ENCODE results near the gene HCN2. TPM values are rescaled to one million over a fixed set of nuclear protein-coding genes. Genes with fewer than 3 reads are reported as not detected.

Gene HCN2
- polyA plus RNA-seq, 2 donors = 0.65 to 1.4 TPM

DNA sequence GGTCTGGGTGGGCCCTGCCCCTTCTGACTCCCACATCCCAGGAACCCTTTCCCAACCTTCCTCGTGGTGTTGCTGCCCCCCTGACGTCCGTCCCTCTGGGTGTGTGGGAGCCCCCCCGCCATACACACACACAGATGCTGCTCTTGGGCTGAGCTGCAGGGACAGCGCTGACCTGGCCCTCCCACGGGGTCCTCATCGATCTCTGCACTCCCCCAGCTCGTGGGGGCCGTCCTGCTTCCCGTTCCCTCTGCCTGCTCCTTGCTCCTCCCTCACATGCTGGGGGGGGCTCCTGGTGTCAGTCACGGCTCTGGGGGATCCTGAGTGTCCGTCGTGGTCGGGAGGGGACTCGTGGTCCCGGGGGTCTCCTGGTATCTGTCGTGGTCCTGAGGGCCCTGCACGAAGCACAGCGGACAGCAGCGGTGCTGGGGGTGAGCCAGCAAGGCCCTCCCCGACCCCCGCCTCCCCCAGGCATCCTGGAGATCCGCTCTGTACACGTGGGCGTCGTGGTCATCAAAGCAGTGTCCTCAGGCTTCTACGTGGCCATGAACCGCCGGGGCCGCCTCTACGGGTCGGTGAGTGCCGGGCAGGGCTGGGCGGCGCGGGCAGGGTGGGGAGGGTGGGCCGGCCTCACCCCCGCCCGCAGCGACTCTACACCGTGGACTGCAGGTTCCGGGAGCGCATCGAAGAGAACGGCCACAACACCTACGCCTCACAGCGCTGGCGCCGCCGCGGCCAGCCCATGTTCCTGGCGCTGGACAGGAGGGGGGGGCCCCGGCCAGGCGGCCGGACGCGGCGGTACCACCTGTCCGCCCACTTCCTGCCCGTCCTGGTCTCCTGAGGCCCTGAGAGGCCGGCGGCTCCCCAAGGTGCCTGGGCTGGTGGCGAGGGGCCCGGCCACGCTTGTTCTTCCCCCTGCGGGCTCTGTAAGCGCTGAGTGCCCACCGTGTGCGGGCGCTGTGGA is 53.4 kb downstream of the HCN2 start:
- Histone ChIP-seq H3K27me3 (ENCODE audit: control insufficient read depth in 1 of 2, insufficient read depth in 2 of 2, low read length in 2 of 2) (no peaks in the 10 kb centered on the region), H3K4me1 (ENCODE audit: control insufficient read depth in 2 of 2, insufficient read depth in 2 of 2, low read length in 1 of 2) (peaks cover 6 to 14% of the 10 kb centered on the region in 2 donors), H3K27ac (ENCODE audit: low read depth in 2 of 2, low read length in 1 of 2) (no peak overlapping the region), H3K4me3 (ENCODE audit: low read depth in 1 of 2, low read length in 2 of 2) (no peak overlapping the region), H3K9me3 (ENCODE audit: control insufficient read depth in 2 of 2, insufficient read depth in 1 of 2, low read depth in 1 of 2, low read length in 1 of 2) (peaks cover 0 to 3% of the 10 kb centered on the region in 2 donors), H3K36me3 (ENCODE audit: control insufficient read depth in 2 of 2, insufficient read depth in 2 of 2, low read length in 1 of 2) (peaks cover 0 to 30% of the 10 kb centered on the region in 2 donors)
- 82% methylated on average over 56 to 70 of the region's 70 CpGs for WGBS, 2 donors

DNA sequence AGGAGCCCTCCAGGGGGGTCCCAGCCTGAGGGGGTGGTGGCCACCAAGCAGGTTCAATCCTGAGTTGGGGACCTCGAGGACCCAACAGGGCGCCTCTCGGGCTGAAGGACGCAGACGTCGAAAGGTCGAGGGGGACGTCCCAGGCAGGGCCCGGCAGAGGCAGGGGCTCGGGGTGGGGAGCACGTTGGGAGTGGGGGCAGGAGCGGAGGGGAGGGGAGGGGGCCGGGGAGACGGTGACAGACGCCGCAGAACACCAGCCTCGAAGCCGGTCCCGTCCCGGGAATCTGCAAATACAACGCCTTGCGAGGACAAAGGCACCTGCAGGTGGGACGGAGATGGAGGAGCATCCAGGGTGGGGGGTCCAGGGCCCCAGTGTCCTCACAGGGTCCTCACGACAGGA is 54.1 kb downstream of the HCN2 start:
- H3K4me1 ChIP-seq (ENCODE audit: control insufficient read depth in 2 of 2, insufficient read depth in 2 of 2, low read length in 1 of 2) = peaks cover 6 to 14% of the 10 kb centered on the region in 2 donors
- H3K4me3 ChIP-seq (ENCODE audit: low read depth in 1 of 2, low read length in 2 of 2) = no peak overlapping the region
- no peak overlapping the region for H3K27ac ChIP-seq (ENCODE audit: low read depth in 2 of 2, low read length in 1 of 2)
- H3K36me3 ChIP-seq (ENCODE audit: control insufficient read depth in 2 of 2, insufficient read depth in 2 of 2, low read length in 1 of 2) = peaks cover 0 to 35% of the 10 kb centered on the region in 2 donors
- WGBS, 2 donors = 86 to 89% methylated on average over 24 of the region's 24 CpGs
- H3K9me3 ChIP-seq (ENCODE audit: control insufficient read depth in 2 of 2, insufficient read depth in 1 of 2, low read depth in 1 of 2, low read length in 1 of 2) = peaks cover 0 to 3% of the 10 kb centered on the region in 2 donors
- H3K27me3 ChIP-seq (ENCODE audit: control insufficient read depth in 1 of 2, insufficient read depth in 2 of 2, low read length in 2 of 2) = no peaks in the 10 kb centered on the region

DNA sequence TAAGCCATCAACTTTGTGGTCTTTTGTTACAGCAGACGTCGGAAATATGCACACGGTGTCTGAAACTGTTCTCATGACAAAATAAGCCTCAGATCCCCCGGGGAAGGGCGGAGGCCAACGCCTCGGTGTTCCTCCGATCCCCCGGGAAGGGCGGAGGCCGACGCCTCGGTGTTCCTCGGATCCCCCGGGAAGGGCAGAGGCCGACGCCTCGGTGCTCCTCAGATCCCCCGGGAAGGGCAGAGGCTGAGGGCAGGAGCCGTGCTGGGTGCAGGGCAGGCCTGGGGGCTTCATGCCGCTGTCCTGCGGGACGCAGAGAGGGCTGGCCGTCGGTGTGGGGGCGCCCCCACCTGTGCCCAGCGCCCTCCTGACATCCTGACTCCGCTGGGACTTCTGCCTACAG is 54.7 kb downstream of the HCN2 start:
- Histone ChIP-seq H3K27me3 (ENCODE audit: control insufficient read depth in 1 of 2, insufficient read depth in 2 of 2, low read length in 2 of 2) (no peaks in the 10 kb centered on the region), H3K9me3 (ENCODE audit: control insufficient read depth in 2 of 2, insufficient read depth in 1 of 2, low read depth in 1 of 2, low read length in 1 of 2) (peaks cover 0 to under 1% of the 10 kb centered on the region in 2 donors), H3K27ac (ENCODE audit: low read depth in 2 of 2, low read length in 1 of 2) (no peak overlapping the region), H3K4me3 (ENCODE audit: low read depth in 1 of 2, low read length in 2 of 2) (no peak overlapping the region), H3K36me3 (ENCODE audit: control insufficient read depth in 2 of 2, insufficient read depth in 2 of 2, low read length in 1 of 2) (peaks cover 4 to 41% of the 10 kb centered on the region in 2 donors), H3K4me1 (ENCODE audit: control insufficient read depth in 2 of 2, insufficient read depth in 2 of 2, low read length in 1 of 2) (peaks cover 0 to 7% of the 10 kb centered on the region in 2 donors)
- 66 to 76% methylated on average over 26 to 28 of the region's 28 CpGs for WGBS, 2 donors

DNA sequence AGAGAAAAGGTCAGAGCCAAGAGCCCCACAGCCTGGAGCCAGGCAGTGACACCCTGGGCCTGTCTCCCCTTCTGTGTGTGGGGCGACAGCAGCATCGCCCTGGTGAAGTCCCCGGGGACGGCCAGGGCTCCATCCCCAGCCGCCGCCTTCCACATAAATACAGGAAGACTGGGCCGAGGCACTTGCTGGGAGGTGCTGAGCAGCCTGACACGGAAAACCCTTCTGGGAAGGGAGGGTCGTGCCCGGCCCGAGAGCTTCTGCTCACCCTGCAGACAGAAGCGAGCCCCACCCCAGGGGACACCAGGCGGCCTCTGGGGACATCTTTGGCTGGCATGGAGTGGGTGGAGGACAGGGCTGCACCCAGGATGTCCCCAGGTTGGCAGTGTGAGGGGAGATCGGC is 55.1 kb downstream of the HCN2 start:
- peaks cover 7 to 44% of the 10 kb centered on the region in 2 donors for H3K36me3 ChIP-seq (ENCODE audit: control insufficient read depth in 2 of 2, insufficient read depth in 2 of 2, low read length in 1 of 2)

DNA sequence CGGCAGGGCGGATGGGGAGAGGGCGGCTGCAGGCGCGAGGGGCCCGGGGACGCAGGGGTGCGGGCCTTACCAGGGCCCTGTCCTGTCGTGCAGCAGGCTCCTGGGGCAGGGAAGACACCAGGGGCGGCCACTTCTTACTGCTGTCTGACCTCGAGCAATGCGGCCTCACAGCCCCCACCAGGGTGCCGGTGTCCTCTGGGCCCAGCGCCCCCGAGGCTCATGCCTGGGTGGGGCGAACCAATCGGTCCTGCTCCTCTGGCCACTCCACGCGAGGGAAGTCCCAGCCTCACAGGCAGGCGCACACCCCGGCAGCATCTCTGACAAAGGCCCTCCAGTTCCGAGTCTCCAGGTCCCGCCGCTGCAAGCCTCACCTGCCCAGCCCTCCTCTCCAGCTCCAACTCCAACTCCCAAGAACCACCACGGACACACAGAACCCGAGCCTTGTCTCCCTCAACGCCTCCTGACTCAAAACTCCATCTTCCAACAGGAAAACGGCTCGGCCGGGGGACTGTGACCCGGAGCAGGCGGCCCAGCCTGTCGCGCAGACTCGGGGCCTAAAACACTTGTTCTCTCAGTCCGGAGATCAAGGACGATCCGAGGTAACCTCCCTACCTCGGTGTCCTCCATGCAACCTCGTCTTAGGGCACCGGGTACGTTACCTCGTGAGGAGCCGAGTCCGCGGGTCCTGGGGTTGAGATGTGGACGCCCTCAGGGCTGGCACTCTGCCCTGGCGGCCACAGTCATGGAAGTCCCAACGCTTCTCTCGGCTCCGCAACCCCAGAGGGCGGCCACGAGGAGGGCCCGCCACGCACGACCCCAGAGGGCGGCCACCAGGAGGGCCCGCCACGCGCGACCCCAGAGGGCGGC is 56.5 kb downstream of the HCN2 start:
- Histone ChIP-seq H3K9me3 (ENCODE audit: control insufficient read depth in 2 of 2, insufficient read depth in 1 of 2, low read depth in 1 of 2, low read length in 1 of 2) (no peaks in the 10 kb centered on the region), H3K4me3 (ENCODE audit: low read depth in 1 of 2, low read length in 2 of 2) (no peak overlapping the region), H3K27ac (ENCODE audit: low read depth in 2 of 2, low read length in 1 of 2) (no peak overlapping the region), H3K36me3 (ENCODE audit: control insufficient read depth in 2 of 2, insufficient read depth in 2 of 2, low read length in 1 of 2) (peaks cover 7 to 51% of the 10 kb centered on the region in 2 donors), H3K27me3 (ENCODE audit: control insufficient read depth in 1 of 2, insufficient read depth in 2 of 2, low read length in 2 of 2) (no peaks in the 10 kb centered on the region), H3K4me1 (ENCODE audit: control insufficient read depth in 2 of 2, insufficient read depth in 2 of 2, low read length in 1 of 2) (peaks cover 0 to 6% of the 10 kb centered on the region in 2 donors)
- 91 to 92% methylated on average over 60 to 62 of the region's 62 CpGs for WGBS, 2 donors

More for the DNA sequence above, 55.1 kb downstream of the HCN2 start:
- peaks cover 0 to 6% of the 10 kb centered on the region in 2 donors for H3K4me1 ChIP-seq (ENCODE audit: control insufficient read depth in 2 of 2, insufficient read depth in 2 of 2, low read length in 1 of 2)
- H3K4me3 ChIP-seq (ENCODE audit: low read depth in 1 of 2, low read length in 2 of 2) = no peak overlapping the region
- 73 to 80% methylated on average over 14 of the region's 14 CpGs for WGBS, 2 donors
- H3K27me3 ChIP-seq (ENCODE audit: control insufficient read depth in 1 of 2, insufficient read depth in 2 of 2, low read length in 2 of 2) = no peaks in the 10 kb centered on the region
- H3K9me3 ChIP-seq (ENCODE audit: control insufficient read depth in 2 of 2, insufficient read depth in 1 of 2, low read depth in 1 of 2, low read length in 1 of 2) = no peaks in the 10 kb centered on the region
- no peak overlapping the region for H3K27ac ChIP-seq (ENCODE audit: low read depth in 2 of 2, low read length in 1 of 2)

DNA sequence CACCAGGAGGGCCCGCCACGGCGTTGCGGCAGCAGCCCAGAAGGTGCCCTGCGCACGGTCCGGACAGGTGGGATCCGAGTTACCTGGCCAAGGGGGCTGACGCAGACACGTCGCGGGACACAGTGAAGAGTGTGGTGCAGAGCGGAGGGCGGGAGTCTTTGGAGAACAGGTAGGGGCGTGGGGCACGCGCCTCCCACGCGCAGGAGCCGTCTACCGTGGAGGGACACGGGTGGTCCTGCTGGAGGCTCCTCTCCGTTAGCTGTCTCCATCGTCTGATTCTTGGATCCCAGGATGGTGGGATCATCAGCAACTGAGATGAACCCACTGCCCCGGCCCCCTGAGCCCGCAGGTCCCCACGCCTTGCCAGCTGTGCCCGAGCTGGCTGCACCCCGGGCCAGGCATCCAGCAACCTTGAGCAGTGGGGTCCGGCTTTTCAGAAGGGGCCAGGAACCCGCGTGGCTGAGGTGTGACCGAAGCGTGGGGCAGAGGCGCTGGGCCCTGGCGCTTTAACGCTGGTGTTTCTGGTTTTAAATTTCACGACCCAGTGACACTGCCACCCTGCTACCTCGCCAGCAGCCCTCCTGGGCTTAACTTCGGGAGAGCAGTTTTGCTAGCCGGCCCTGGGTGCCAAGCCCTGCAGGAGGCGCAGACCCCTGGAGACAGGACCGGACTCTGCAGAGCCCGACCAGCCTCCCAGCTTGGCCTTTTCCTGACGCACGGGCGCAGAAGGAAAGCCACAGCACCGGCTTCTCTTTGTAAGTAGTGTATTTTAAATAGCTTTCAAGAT is 57.3 kb downstream of the HCN2 start:
- Histone ChIP-seq H3K4me1 (ENCODE audit: control insufficient read depth in 2 of 2, insufficient read depth in 2 of 2, low read length in 1 of 2) (peaks cover 0 to under 1% of the 10 kb centered on the region in 2 donors), H3K36me3 (ENCODE audit: control insufficient read depth in 2 of 2, insufficient read depth in 2 of 2, low read length in 1 of 2) (peaks cover 7 to 59% of the 10 kb centered on the region in 2 donors), H3K27ac (ENCODE audit: low read depth in 2 of 2, low read length in 1 of 2) (no peak overlapping the region), H3K4me3 (ENCODE audit: low read depth in 1 of 2, low read length in 2 of 2) (no peak overlapping the region), H3K27me3 (ENCODE audit: control insufficient read depth in 1 of 2, insufficient read depth in 2 of 2, low read length in 2 of 2) (no peaks in the 10 kb centered on the region), H3K9me3 (ENCODE audit: control insufficient read depth in 2 of 2, insufficient read depth in 1 of 2, low read depth in 1 of 2, low read length in 1 of 2) (no peaks in the 10 kb centered on the region)
- 92 to 93% methylated on average over 47 to 48 of the region's 48 CpGs for WGBS, 2 donors

DNA sequence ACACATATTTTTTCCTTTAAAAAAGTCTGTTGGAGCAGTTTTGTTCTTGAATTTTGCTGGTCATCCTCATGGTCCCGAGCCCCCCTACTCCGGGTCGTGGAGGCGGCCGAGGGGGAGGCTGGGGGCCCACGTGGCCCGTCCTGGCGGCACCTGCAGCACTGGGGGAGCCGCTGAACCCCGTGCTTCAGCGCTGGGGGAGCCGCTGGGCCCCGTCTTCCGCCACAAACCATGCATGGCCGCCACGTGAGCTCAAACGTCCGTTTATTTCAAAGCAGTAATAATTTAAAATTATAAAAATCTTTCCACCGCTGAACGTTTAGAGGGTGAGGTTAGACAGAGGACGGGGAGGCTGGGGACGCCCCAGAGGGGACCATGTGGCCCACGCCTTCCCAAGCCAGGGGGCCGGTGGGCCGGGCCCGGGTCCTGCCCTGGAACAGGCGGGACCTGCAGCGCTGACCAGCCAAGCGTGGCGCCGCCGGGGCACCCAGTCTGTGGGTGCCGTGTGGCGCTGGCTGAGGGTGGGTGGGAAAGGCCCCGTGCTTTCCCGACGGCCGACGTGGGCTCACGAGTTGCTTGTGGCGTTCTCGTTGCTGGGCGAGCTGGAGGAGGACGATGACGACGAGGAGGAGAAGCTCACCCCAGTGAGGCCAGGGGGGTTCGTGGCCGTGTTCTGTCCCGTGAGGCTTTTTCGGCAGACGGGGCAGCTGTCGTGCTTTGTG is 58.0 kb downstream of the HCN2 start:
- Histone ChIP-seq H3K4me1 (ENCODE audit: control insufficient read depth in 2 of 2, insufficient read depth in 2 of 2, low read length in 1 of 2) (no peaks in the 10 kb centered on the region), H3K9me3 (ENCODE audit: control insufficient read depth in 2 of 2, insufficient read depth in 1 of 2, low read depth in 1 of 2, low read length in 1 of 2) (no peaks in the 10 kb centered on the region), H3K27ac (ENCODE audit: low read depth in 2 of 2, low read length in 1 of 2) (no peak overlapping the region), H3K4me3 (ENCODE audit: low read depth in 1 of 2, low read length in 2 of 2) (no peak overlapping the region), H3K27me3 (ENCODE audit: control insufficient read depth in 1 of 2, insufficient read depth in 2 of 2, low read length in 2 of 2) (no peaks in the 10 kb centered on the region), H3K36me3 (ENCODE audit: control insufficient read depth in 2 of 2, insufficient read depth in 2 of 2, low read length in 1 of 2) (peaks cover 7 to 67% of the 10 kb centered on the region in 2 donors)
- WGBS, 2 donors = 91 to 92% methylated on average over 52 of the region's 52 CpGs

DNA sequence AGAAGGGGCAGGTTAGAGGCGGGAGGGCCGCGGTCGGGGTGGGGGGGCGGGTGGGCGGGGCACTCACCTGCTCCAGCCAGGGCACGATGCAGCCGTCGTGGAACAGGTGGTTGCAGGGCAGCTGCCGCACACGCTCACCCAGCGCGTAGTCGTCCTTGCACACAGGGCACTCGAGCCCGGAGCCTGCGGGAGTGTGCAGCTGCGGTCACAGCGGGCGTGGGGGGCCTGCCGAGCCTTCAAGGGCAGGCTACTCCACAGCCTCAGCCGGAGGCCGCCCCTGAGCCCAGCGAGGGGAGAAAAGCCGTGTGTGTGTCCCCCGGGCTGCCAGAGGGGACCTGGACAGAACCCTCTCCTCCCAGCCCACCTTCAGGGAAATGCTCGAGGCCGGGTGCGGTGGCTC is 58.6 kb downstream of the HCN2 start:
- H3K27ac ChIP-seq (ENCODE audit: low read depth in 2 of 2, low read length in 1 of 2) = no peak overlapping the region
- no peak overlapping the region for H3K4me3 ChIP-seq (ENCODE audit: low read depth in 1 of 2, low read length in 2 of 2)
- H3K27me3 ChIP-seq (ENCODE audit: control insufficient read depth in 1 of 2, insufficient read depth in 2 of 2, low read length in 2 of 2) = no peaks in the 10 kb centered on the region
- H3K4me1 ChIP-seq (ENCODE audit: control insufficient read depth in 2 of 2, insufficient read depth in 2 of 2, low read length in 1 of 2) = no peaks in the 10 kb centered on the region
- 90% methylated on average over 28 to 29 of the region's 29 CpGs for WGBS, 2 donors
- no peaks in the 10 kb centered on the region for H3K9me3 ChIP-seq (ENCODE audit: control insufficient read depth in 2 of 2, insufficient read depth in 1 of 2, low read depth in 1 of 2, low read length in 1 of 2)
- H3K36me3 ChIP-seq (ENCODE audit: control insufficient read depth in 2 of 2, insufficient read depth in 2 of 2, low read length in 1 of 2) = peaks cover 7 to 73% of the 10 kb centered on the region in 2 donors

Data from esophagus (tissue), 2 donors.